K562 (cell line): Measurements from ENCODE around the gene SLMAP. TPM values are rescaled to one million over a fixed set of nuclear protein-coding genes. Genes with fewer than 3 reads are reported as not detected.

Experiments used
- DLX4 ChIP-seq: fragments of 250-450 bp; sonication (Bioruptor Pico); IDR thresholded peaks from 2 replicates; pipeline ENCODE4 v1.6.1; 2021; ENCODE audit warnings: mild to moderate bottlenecking
- EZH2 ChIP-seq: IDR thresholded peaks from 2 replicates; pipeline ENCODE4 v1.6.1; 2012; ENCODE audit warnings: low read depth, mild to moderate bottlenecking, inconsistent platforms, low read length, borderline replicate concordance
- FOXK1 ChIP-seq: sonication (generic); formaldehyde crosslinking; IDR thresholded peaks from 2 replicates; pipeline ENCODE4 v1.8.0; 2022; ENCODE audit warnings: missing genetic modification reagents, mild to moderate bottlenecking, borderline replicate concordance
- GTF2E2 ChIP-seq: fragments of 200-800 bp; sonication (Bioruptor generic); IDR thresholded peaks from 2 replicates; pipeline ENCODE4 v1.6.1; 2016; ENCODE audit warnings: missing genetic modification characterization, missing compliant biosample characterization
- KAT2B ChIP-seq: IDR thresholded peaks from one replicate; pipeline ENCODE4 v1.6.1; 2012; ENCODE audit warnings: low read depth, mild to moderate bottlenecking, control low read depth, inconsistent platforms, low read length, moderate library complexity
- KDM4B ChIP-seq, 2 experiments: fragments of 450-650 bp in 1 of 2; sonication (generic) in 1 of 2; IDR thresholded peaks; 2 replicates each; pipeline ENCODE4 v1.6.1; 2016 to 2017; ENCODE audit warnings: borderline replicate concordance in 2 of 2, antibody characterized with exemption in 1 of 2, low read depth in 1 of 2, mild to moderate bottlenecking in 1 of 2
- KHSRP ChIP-seq: fragments of 450-650 bp; IDR thresholded peaks from 2 replicates; pipeline ENCODE4 v1.6.1; 2017
- MYBL2 ChIP-seq, 2 experiments: fragments of 450-650 bp in 1 of 2; sonication (generic) in 1 of 2; formaldehyde crosslinking in 1 of 2; IDR thresholded peaks; 2 replicates each; pipeline versions ENCODE4 v1.6.1 to v1.8.1; 2017 to 2022; ENCODE audit warnings: borderline replicate concordance in 1 of 2, inconsistent platforms in 1 of 2, low read depth in 1 of 2, mild to moderate bottlenecking in 1 of 2, missing genetic modification reagents in 1 of 2, moderate library complexity in 1 of 2
- NCOA1 ChIP-seq: fragments of 450-650 bp; IDR thresholded peaks from 2 replicates; pipeline ENCODE4 v1.6.1; 2016; ENCODE audit warnings: low read depth
- NFE2 ChIP-seq: IDR thresholded peaks from 2 replicates; pipeline ENCODE4 v1.6.1; 2014; ENCODE audit warnings: antibody characterized with exemption, low read depth
- NFXL1 ChIP-seq: fragments of 450-650 bp; formaldehyde crosslinking; IDR thresholded peaks from 2 replicates; pipeline ENCODE4 v1.4.0; 2021; ENCODE audit warnings: mild to moderate bottlenecking
- NUFIP1 ChIP-seq: fragments of 450-650 bp; IDR thresholded peaks from 2 replicates; pipeline ENCODE4 v1.6.1; 2018; ENCODE audit not compliant: partially characterized antibody
- POLR2AphosphoS5 ChIP-seq: IDR thresholded peaks from 2 replicates; pipeline ENCODE4 v1.6.1; 2011; ENCODE audit warnings: mild to moderate bottlenecking, low read depth, low read length, moderate library complexity; ENCODE audit not compliant: control insufficient read depth, insufficient read depth
- RBM14 ChIP-seq: fragments of 200-400 bp; formaldehyde crosslinking; IDR thresholded peaks from 2 replicates; pipeline ENCODE4 v1.6.1; 2018; ENCODE audit warnings: low read depth, mild to moderate bottlenecking, low read length, moderate library complexity, borderline replicate concordance; ENCODE audit not compliant: insufficient read depth
- RBM39 ChIP-seq: fragments of 200-400 bp; formaldehyde crosslinking; optimal IDR thresholded peaks from 2 replicates; pipeline ENCODE3; 2018; ENCODE audit warnings: low read depth, low read length
- ZNF277 ChIP-seq: fragments of 250-450 bp; sonication (Bioruptor Pico); IDR thresholded peaks from 2 replicates; pipeline ENCODE4 v1.8.0; 2022; ENCODE audit warnings: inconsistent platforms, mild to moderate bottlenecking, moderate library complexity, borderline replicate concordance
- ZZZ3 ChIP-seq: fragments of 450-650 bp; IDR thresholded peaks from 2 replicates; pipeline ENCODE4 v1.6.1; 2016; ENCODE audit warnings: antibody characterized with exemption, mild to moderate bottlenecking, moderate library complexity
- polyA plus RNA-seq, 8 experiments: library from polyadenylated mRNA; depleted of rRNA in 4 of 8; stranded (reverse) in 5 of 8; unstranded in 3 of 8; fragments of >200 nt; fragmentation: Nextera tagmentation in 2 of 8; fragmentation: Illumina TruSeq in 1 of 8; extraction: Ambion mirVana in 2 of 8; extraction: Trizol in 1 of 8; gene quantifications; 2 replicates each; pipeline versions ENCODE4 v1.2.1 to v1.2.3, GENCODE V29; 2011 to 2014; ENCODE audit warnings: inconsistent platforms in 1 of 8, missing spikeins in 1 of 8
- total RNA-seq, 7 experiments: library from RNA; depleted of rRNA in 6 of 7; stranded (reverse); fragments of >200 nt in 6 of 7; fragmentation: Illumina TruSeq in 2 of 7; extraction: Trizol in 2 of 7; gene quantifications; 2 replicates each; pipeline versions ENCODE4 v1.2.1 to v1.2.3, GENCODE V29; 2011 to 2021; ENCODE audit warnings: low replicate concordance in 1 of 7
- TF ChIP-seq, protein P1 (sequence below): fragments of 450-650 bp; formaldehyde crosslinking; IDR thresholded peaks from 2 replicates; pipeline ENCODE4 v1.4.0; 2020; ENCODE audit warnings: mild to moderate bottlenecking, moderate library complexity
- TF ChIP-seq, protein P2 (sequence below): fragments of 450-650 bp; IDR thresholded peaks from 2 replicates; pipeline ENCODE4 v1.6.1; 2016; ENCODE audit warnings: antibody characterized with exemption

The SLMAP gene
- total and polyA plus RNA-seq, 9 of the 15 experiments (the other 6 are each of a cell fraction or from before 2014, with no cell fraction given): 12.1 to 50.7 (median 28.3) TPM

- TF ChIP-seq POLR2AphosphoS5 (peak; percentile 68), KDM4B (IDR thresholded peaks at IDR 0.05; ENCODE audit: borderline replicate concordance in 2 of 2, low read depth in 1 of 2) (no peak; a peak in 1 of 4 replicates), FOXK1 (CRISPR knock-in tag) (no peak), NCOA1 (no peak), NUFIP1 (no peak), MYBL2 (IDR thresholded peaks at IDR 0.05; ENCODE audit: low read depth) (peak; percentile 88), MYBL2 (CRISPR knock-in tag; IDR thresholded peaks at IDR 0.05; ENCODE audit: borderline replicate concordance) (no peak), EZH2 (no peak), ZZZ3 (no peak), NFXL1 (CRISPR knock-in tag) (no peak), ZNF277 (no peak), GTF2E2 (tag) (no peak), RBM39 (no peak), KHSRP (no peak), NFE2 (no peak), DLX4 (CRISPR knock-in tag) (no peak), KAT2B (no peak), RBM14 (no peak)
- TF ChIP-seq, protein P1, sequence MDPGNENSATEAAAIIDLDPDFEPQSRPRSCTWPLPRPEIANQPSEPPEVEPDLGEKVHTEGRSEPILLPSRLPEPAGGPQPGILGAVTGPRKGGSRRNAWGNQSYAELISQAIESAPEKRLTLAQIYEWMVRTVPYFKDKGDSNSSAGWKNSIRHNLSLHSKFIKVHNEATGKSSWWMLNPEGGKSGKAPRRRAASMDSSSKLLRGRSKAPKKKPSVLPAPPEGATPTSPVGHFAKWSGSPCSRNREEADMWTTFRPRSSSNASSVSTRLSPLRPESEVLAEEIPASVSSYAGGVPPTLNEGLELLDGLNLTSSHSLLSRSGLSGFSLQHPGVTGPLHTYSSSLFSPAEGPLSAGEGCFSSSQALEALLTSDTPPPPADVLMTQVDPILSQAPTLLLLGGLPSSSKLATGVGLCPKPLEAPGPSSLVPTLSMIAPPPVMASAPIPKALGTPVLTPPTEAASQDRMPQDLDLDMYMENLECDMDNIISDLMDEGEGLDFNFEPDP (CRISPR knock-in tag): no peak
- TF ChIP-seq, protein P2, sequence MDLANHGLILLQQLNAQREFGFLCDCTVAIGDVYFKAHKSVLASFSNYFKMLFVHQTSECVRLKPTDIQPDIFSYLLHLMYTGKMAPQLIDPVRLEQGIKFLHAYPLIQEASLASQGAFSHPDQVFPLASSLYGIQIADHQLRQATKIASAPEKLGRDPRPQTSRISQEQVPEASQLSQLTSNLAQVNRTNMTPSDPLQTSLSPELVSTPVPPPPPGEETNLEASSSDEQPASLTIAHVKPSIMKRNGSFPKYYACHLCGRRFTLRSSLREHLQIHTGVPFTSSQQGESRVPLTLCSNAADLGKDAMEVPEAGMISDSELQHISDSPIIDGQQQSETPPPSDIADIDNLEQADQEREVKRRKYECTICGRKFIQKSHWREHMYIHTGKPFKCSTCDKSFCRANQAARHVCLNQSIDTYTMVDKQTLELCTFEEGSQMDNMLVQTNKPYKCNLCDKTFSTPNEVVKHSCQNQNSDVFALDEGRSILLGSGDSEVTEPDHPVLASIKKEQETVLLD: no peak
Measured at GRCh38 chr3:57755741-57756527, at the start of gene SLMAP (continued).
